Midbrain (tissue), 1 donor: ENCODE measurements around the gene BDH1.
A peak's percentile ranks its signal among the peaks of the same experiment; 100 is the strongest.

Experiments used
- DNase-seq: peaks from one replicate; lab custom pipeline; 2025; lab: John Stamatoyannopoulos, UW

The BDH1 gene

GRCh38 chr3:197549261-197549885, 6.4 kb downstream of the BDH1 start:
- DNase-seq: no peak

GRCh38 chr3:197547306-197548011, 8.3 kb downstream of the BDH1 start:
- no peak for DNase-seq

GRCh38 chr3:197546307-197547085, 9.3 kb downstream of the BDH1 start:
- no peak for DNase-seq

- no peak for DNase-seq
These were observed 10.2 kb downstream of the BDH1 start for GRCh38 chr3:197545571-197545970.

GRCh38 chr3:197545101-197545500, 10.7 kb downstream of the BDH1 start:
- no peak for DNase-seq

GRCh38 chr3:197542741-197543454, 12.9 kb downstream of the BDH1 start:
- DNase-seq: peak; percentile 31

GRCh38 chr3:197541756-197542539, 13.8 kb downstream of the BDH1 start:
- peak; percentile 26 for DNase-seq

- DNase-seq: no peak
These were observed 14.8 kb downstream of the BDH1 start for GRCh38 chr3:197540961-197541377.

GRCh38 chr3:197539651-197540051, 16.1 kb downstream of the BDH1 start:
- no peak for DNase-seq

GRCh38 chr3:197533927-197534725, 21.6 kb downstream of the BDH1 start:
- DNase-seq: no peak

GRCh38 chr3:197533396-197533795, 22.4 kb downstream of the BDH1 start:
- DNase-seq: no peak

- DNase-seq: no peak
These were observed 23.4 kb downstream of the BDH1 start for GRCh38 chr3:197532388-197532787.

- no peak for DNase-seq
These were observed 27.6 kb downstream of the BDH1 start for GRCh38 chr3:197528190-197528589.

- no peak for DNase-seq
These were observed 28.2 kb downstream of the BDH1 start for GRCh38 chr3:197527569-197527968.

GRCh38 chr3:197525706-197526105, 30.1 kb downstream of the BDH1 start:
- no peak for DNase-seq

GRCh38 chr3:197524128-197524527, 31.6 kb downstream of the BDH1 start:
- no peak for DNase-seq

- no peak for DNase-seq
These were observed 32.2 kb downstream of the BDH1 start for GRCh38 chr3:197523526-197523925.

GRCh38 chr3:197522881-197523441, 32.8 kb downstream of the BDH1 start:
- DNase-seq: no peak

- no peak for DNase-seq
These were observed 33.5 kb downstream of the BDH1 start for GRCh38 chr3:197522183-197522715.
